H54 (cell line): Measurements from ENCODE around the gene ZNF709.
"Not testable (repeated sequence)": the region's sequence is repeated elsewhere in the genome, so short reads cannot be mapped to it uniquely, and the experiment has no call there.

Experiments used
- DNase-seq: peaks from one replicate; pipeline ENCODE4 v3.0.0; 2011; ENCODE audit warnings: low spot score, mixed read lengths; ENCODE audit not compliant: insufficient read length
- FAIRE-seq: peaks from 3 replicates; lab custom pipeline; 2011; peaks lifted over from hg19 to GRCh38; lab: Jason Lieb, UNC
- POLR2A ChIP-seq: IDR thresholded peaks from 2 replicates; pipeline ENCODE4 v1.6.1; 2011; ENCODE audit warnings: low read depth, mild to moderate bottlenecking, low read length

Gene ZNF709

GRCh38 chr19:12482509-12482886, 2.1 kb downstream of the ZNF709 start:
- DNase-seq (no peak), FAIRE-seq (no peak)
- TF ChIP-seq POLR2A: no peak

GRCh38 chr19:12481781-12482508, 2.7 kb downstream of the ZNF709 start:
- no peak for FAIRE-seq
- no peak for TF ChIP-seq POLR2A
- no peak for DNase-seq

GRCh38 chr19:12478234-12478941, 6.2 kb downstream of the ZNF709 start:
- no peak for DNase-seq
- no peak for TF ChIP-seq POLR2A
- FAIRE-seq: no peak

- not testable (repeated sequence) for FAIRE-seq, DNase-seq
Measured at GRCh38 chr19:12467651-12468050, 17.0 kb downstream of the ZNF709 start.

GRCh38 chr19:12465211-12465610, 19.4 kb downstream of the ZNF709 start:
- FAIRE-seq (no peak), DNase-seq (no peak)
- no peak for TF ChIP-seq POLR2A

- FAIRE-seq: no peak
- TF ChIP-seq POLR2A: no peak
Measured at GRCh38 chr19:12464769-12465168, 19.8 kb downstream of the ZNF709 start.

GRCh38 chr19:12464139-12464538, 20.5 kb downstream of the ZNF709 start:
- DNase-seq: not testable (repeated sequence)
- FAIRE-seq: peak; percentile 15

More at GRCh38 chr19:12464769-12465168, 19.8 kb downstream of the ZNF709 start:
- no peak for DNase-seq

GRCh38 chr19:12453495-12453894, 31.1 kb downstream of the ZNF709 start:
- no peak for FAIRE-seq

GRCh38 chr19:12450844-12451243, 33.8 kb downstream of the ZNF709 start:
- DNase-seq: no peak
- TF ChIP-seq POLR2A: no peak
- FAIRE-seq: no peak

More at GRCh38 chr19:12453495-12453894, 31.1 kb downstream of the ZNF709 start:
- DNase-seq: no peak
- TF ChIP-seq POLR2A: no peak

- TF ChIP-seq POLR2A: no peak
- DNase-seq (no peak), FAIRE-seq (no peak)
Measured at GRCh38 chr19:12448808-12449207, 35.8 kb downstream of the ZNF709 start.

- TF ChIP-seq POLR2A: no peak; the same call in 1 of the 2 replicates
- FAIRE-seq (peak; percentile 84), DNase-seq (peak; percentile 70)
Measured at GRCh38 chr19:12440541-12441316, 43.9 kb downstream of the ZNF709 start, which contains the start of gene ZNF443. TSS of gene ZNF443 (minus strand) at chr19:12441021. CDS start at chr19:12440914, 107 bp downstream.

- DNase-seq: not testable (repeated sequence)
Measured at GRCh38 chr19:12439686-12440540, 44.7 kb downstream of the ZNF709 start.

GRCh38 chr19:12430726-12431299, 53.8 kb downstream of the ZNF709 start:
- not testable (repeated sequence) for DNase-seq
- FAIRE-seq: peak; percentile 30

More at GRCh38 chr19:12439686-12440540, 44.7 kb downstream of the ZNF709 start:
- FAIRE-seq: peak; percentile 15
